CD4-positive, alpha-beta T cell treated with Interleukin-10 for 1 hour (primary cell): Measurements from ENCODE around the gene KIF15.
"Not testable (repeated sequence)": the region's sequence is repeated elsewhere in the genome, so short reads cannot be mapped to it uniquely, and the experiment has no call there.

Source experiments
- DNase-seq: peaks from one replicate; pipeline ENCODE4 v3.0.0-alpha.2; 2020

The KIF15 gene

GRCh38 chr3:44821206-44821605 lies 59.6 kb downstream of the KIF15 start:
- not testable (repeated sequence) for DNase-seq

GRCh38 chr3:44825264-44825925 lies 63.8 kb downstream of the KIF15 start:
- DNase-seq, result no peak

GRCh38 chr3:44827196-44827595 lies 65.6 kb downstream of the KIF15 start:
- no peak for DNase-seq

GRCh38 chr3:44831232-44831631 lies 69.6 kb downstream of the KIF15 start:
- no peak for DNase-seq

GRCh38 chr3:44832032-44832431 lies 70.4 kb downstream of the KIF15 start:
- no peak for DNase-seq

- DNase-seq, result no peak
Measured at GRCh38 chr3:44832965-44833364, 71.4 kb downstream of the KIF15 start.

- no peak for DNase-seq
Measured at GRCh38 chr3:44833394-44833793, 71.8 kb downstream of the KIF15 start.

GRCh38 chr3:44835684-44836083 lies 74.1 kb downstream of the KIF15 start:
- no peak for DNase-seq

GRCh38 chr3:44842376-44842775 lies 80.8 kb downstream of the KIF15 start:
- no peak for DNase-seq

GRCh38 chr3:44845528-44846520 lies 84.2 kb downstream of the KIF15 start:
- DNase-seq, result no peak

GRCh38 chr3:44848634-44849033 lies 87.0 kb downstream of the KIF15 start:
- no peak for DNase-seq

GRCh38 chr3:44856663-44857062 lies 95.1 kb downstream of the KIF15 start:
- DNase-seq, result not testable (repeated sequence)

- DNase-seq, result no peak
Measured at GRCh38 chr3:44860117-44860516, 98.5 kb downstream of the KIF15 start.

- DNase-seq, result peak; percentile 92
Measured at GRCh38 chr3:44861412-44862225, 100.0 kb downstream of the KIF15 start, which contains the start of gene TMEM42. TSS of gene TMEM42 (plus strand) at chr3:44861912. CDS start at chr3:44861925, 13 bp downstream.

GRCh38 chr3:44862226-44862637 lies 100.6 kb downstream of the KIF15 start:
- no peak for DNase-seq

- DNase-seq, result peak; percentile 25
Measured at GRCh38 chr3:44865272-44866035, 103.9 kb downstream of the KIF15 start.

- no peak for DNase-seq
Measured at GRCh38 chr3:44867421-44868111, 106.0 kb downstream of the KIF15 start.

GRCh38 chr3:44870375-44871061 lies 108.9 kb downstream of the KIF15 start:
- no peak for DNase-seq

GRCh38 chr3:44874308-44874707 lies 112.7 kb downstream of the KIF15 start, which contains the start of gene TGM4:
TSS of gene TGM4 (plus strand) at chr3:44874608. CDS start at chr3:44874679, 71 bp downstream.
- DNase-seq, result no peak

- DNase-seq, result no peak
Measured at GRCh38 chr3:44875596-44875995, 114.0 kb downstream of the KIF15 start.

- no peak for DNase-seq
Measured at GRCh38 chr3:44877333-44877732, 115.7 kb downstream of the KIF15 start.
